HG02870 (cell line): ENCODE results near the gene GIPC2.
"Not testable (repeated sequence)": the region's sequence is repeated elsewhere in the genome, so short reads cannot be mapped to it uniquely, and the experiment has no call there.

Experiments
- ATAC-seq: cut with Tn5 transposase; IDR thresholded peaks from one replicate; pipeline ENCODE4 v1.9.1; 2021; ENCODE audit warnings: mild to moderate bottlenecking, moderate library complexity; ENCODE audit not compliant: unreplicated experiment

Gene GIPC2

DNA sequence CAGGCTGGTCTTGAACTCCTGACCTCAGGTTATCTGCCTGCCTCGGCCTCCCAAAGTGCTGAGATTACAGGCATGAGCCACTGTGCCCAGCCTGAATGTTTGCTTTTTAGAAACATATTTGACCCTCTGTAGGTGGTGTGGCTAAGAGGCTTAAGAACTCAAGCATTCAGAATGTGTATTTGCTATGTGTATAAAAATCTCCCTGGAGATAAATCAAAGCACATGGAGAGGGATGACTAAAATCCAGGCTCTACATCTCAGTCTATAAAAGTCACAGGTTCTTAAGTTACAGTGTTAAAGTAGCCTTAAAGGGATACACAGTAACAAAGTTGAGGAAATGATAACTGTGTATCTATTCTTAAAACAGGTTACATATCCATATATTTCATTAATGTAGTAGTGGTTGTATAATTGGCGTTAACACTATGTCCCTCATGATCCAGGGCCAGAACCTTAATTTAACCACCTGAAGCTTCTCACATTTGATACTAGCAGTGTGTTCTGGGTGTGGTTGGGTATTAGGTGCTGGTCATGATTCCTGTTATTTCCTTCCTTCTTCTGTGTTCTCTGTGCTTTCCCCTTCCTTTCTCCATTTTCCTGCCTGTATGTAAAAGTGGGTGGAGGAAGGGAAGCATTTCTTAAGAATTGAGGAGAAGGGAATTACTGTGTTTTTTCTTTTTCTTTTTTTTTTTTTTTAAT lies 16.2 kb downstream of the GIPC2 start:
- ATAC-seq: no peak

DNA sequence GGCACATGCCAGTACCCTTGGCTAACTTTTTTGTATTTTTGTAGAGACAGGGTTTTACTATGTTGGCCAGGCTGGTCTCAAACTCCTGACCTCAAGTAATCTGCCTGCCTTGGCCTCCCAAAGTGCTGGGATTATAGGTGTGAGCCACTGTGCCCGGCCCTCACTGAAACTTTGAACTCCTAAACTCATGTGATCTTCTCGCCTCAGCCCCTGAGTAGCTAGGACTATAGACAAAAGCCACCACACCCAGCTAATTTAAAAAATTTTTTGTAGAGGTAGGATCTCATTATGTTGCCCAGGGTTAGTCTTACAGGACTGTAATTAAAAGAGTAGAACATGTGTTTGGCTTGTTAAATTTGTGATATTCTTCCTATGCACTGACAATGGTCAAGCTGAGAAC lies 19.1 kb downstream of the GIPC2 start:
- not testable (repeated sequence) for ATAC-seq

- ATAC-seq: no peak
These were observed 23.0 kb downstream of the GIPC2 start for GRCh38 chr1:78068681-78069283.

GRCh38 chr1:78069784-78070183 lies 24.0 kb downstream of the GIPC2 start:
- no peak for ATAC-seq

- ATAC-seq: no peak
These were observed 24.4 kb downstream of the GIPC2 start for GRCh38 chr1:78070210-78070609.

- ATAC-seq: peak; percentile 85
These were observed 25.0 kb downstream of the GIPC2 start for GRCh38 chr1:78070758-78071157.

- no peak for ATAC-seq
These were observed 25.9 kb downstream of the GIPC2 start for GRCh38 chr1:78071696-78072095.

DNA sequence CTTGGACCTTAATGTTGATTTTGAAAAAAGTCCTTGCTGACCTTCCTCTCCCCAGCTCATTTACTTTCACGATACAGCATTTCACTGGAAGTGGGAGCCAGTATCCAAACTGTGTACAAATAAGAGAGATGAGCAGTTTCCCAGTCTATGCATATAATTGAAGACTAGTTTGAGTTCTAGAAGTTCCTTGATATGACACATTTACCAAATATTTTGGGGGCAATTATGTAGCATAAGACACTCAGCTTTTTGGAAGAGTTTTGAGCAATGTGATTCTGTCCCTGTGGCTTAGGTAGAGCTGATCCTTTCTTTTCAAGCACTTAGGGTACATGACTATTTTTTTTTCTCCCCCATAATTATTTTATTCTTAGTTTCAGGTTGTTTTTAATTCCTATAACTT lies 26.4 kb downstream of the GIPC2 start:
- no peak for ATAC-seq

DNA sequence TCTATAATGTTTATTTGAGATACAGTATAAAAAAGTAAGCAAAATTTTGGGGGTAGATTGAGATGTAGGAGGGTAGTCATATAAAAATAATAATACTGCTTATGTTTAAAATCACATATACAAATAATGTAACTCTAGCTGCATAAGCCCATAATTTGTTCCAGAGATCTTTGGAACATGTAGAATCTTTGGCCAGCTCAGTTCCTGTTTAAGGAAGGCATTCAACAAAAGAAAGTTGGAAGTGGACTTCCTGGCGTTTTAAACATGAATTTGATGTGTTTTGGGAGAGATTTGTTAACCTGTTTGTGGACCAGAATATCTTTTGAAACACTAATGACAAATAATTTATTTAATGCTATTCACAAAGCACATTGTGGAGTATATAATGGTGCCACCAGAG lies 27.7 kb downstream of the GIPC2 start:
- no peak for ATAC-seq

DNA sequence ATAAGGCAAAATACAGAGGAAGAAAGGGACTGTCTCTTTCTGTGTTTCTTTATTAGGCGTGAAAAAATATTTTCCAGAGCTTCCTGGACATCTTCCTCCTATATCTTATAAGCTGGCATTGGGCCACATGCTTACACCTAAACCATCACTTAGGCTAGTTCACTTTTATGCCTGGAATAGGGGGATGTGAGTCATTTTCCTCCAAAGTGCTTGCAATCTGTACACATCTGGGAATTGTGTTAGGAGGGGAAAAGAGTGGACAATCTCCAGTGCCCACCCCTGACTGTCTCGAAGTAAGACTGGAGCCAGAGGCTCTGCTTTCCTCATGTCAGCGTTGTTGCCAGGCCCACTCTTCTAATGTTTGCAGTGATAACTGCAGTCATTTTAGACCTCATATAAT lies 29.9 kb downstream of the GIPC2 start:
- no peak for ATAC-seq

GRCh38 chr1:78078358-78078757 lies 32.6 kb downstream of the GIPC2 start:
- no peak for ATAC-seq

GRCh38 chr1:78079580-78079979 lies 33.8 kb downstream of the GIPC2 start:
- ATAC-seq: no peak

GRCh38 chr1:78080767-78081166 lies 35.0 kb downstream of the GIPC2 start:
- no peak for ATAC-seq

GRCh38 chr1:78081980-78082860 lies 36.5 kb downstream of the GIPC2 start:
- ATAC-seq: no peak

- ATAC-seq: not testable (repeated sequence)
These were observed 38.9 kb downstream of the GIPC2 start for GRCh38 chr1:78084639-78085038.

GRCh38 chr1:78086697-78087096 lies 40.9 kb downstream of the GIPC2 start:
- no peak for ATAC-seq

- ATAC-seq: peak; percentile 67
These were observed 42.2 kb downstream of the GIPC2 start for GRCh38 chr1:78088015-78088414.

DNA sequence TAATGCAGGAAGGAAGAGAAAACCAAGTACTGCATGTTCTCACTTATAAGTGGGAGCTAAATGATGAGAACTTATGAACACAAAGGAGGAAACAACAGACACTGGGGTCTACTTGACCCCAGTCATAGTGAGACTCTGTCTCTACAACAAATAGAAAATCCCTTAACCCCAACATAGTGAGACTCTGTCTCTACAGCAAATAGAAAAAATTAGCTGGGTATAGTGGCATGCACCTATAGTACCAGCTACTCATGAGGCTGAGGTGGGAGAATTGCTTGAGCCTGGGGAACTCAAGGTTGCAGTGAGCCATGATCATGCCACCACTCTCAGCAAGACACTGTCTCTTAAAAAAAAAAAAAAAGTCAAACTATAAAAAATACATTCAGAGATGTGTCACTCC lies 42.7 kb downstream of the GIPC2 start:
- peak; percentile 45 for ATAC-seq

DNA sequence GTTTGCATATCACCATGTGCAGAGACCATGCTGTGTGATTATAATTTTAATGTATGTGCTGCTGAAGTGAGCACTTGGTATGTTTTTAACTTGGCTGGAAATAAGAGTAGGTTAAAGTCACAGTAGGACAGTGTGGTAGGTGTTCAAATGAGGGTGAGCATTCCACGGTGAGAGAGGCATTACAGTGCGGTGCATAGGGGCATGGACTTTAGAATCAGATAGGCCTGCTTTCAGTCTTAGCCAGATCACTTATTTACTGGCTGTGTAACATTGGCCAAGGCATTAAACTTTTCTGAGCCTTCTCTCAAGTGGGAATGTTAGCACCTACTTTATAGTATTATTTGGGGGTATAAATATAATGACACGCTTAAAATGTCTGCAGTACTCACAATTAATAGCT lies 43.2 kb downstream of the GIPC2 start:
- no peak for ATAC-seq

- no peak for ATAC-seq
These were observed 44.8 kb downstream of the GIPC2 start for GRCh38 chr1:78090472-78091133.

- ATAC-seq: no peak
These were observed 45.5 kb downstream of the GIPC2 start for GRCh38 chr1:78091215-78091813.
